ENCODE measurements around the gene CETN2. TPM values are rescaled to one million over a fixed set of nuclear protein-coding genes. Genes with fewer than 3 reads are reported as not detected.

Gene CETN2
- 10 to 100 TPM; 19.0 to 20.4 TPM for total RNA-seq

- intact Hi-C loops (cut with DNase I) = no loop called here
- Histone ChIP-seq H3K4me3 (peak within 1 kb of the TSS; percentile 60), H3K27me3 (no peaks in the 10 kb centered on the region), H3K4me1 (no peaks in the 10 kb centered on the region), H3K9me3 (no peaks in the 10 kb centered on the region), H3K36me3 (no peaks in the 10 kb centered on the region), H3K9ac (ENCODE audit: low read depth in 2 of 2, low read length in 2 of 2) (peak within 1 kb of the TSS; percentile 64 to 70), H3K27ac (no peak within 1 kb of the TSS)
- peak; percentile 94 for DNase-seq
- TF ChIP-seq CTCF (IDR thresholded peaks at IDR 0.05) = no peak
Observed at GRCh38 chrX:152830312-152831305, at the start of gene CETN2, which contains the start of gene NSDHL. Gene CETN2 (minus strand): TSS chrX:152830757. CDS start chrX:152830710, 47 bp downstream. Gene NSDHL (plus strand): TSS chrX:152831063. CDS start chrX:152846325, 15,262 bp downstream.

- Histone ChIP-seq H3K4me1 (no peaks in the 10 kb centered on the region), H3K9me3 (no peaks in the 10 kb centered on the region), H3K9ac (ENCODE audit: low read depth in 2 of 2, low read length in 2 of 2) (no peak overlapping the region), H3K36me3 (no peaks in the 10 kb centered on the region), H3K27me3 (no peaks in the 10 kb centered on the region), H3K4me3 (no peak overlapping the region), H3K27ac (no peak overlapping the region)
- intact Hi-C loops (cut with DNase I) = no loop called here
- TF ChIP-seq CTCF (IDR thresholded peaks at IDR 0.05) = no peak
- no peak for DNase-seq
Observed at GRCh38 chrX:152878976-152879755, 48.6 kb upstream of the CETN2 start.

DNA sequence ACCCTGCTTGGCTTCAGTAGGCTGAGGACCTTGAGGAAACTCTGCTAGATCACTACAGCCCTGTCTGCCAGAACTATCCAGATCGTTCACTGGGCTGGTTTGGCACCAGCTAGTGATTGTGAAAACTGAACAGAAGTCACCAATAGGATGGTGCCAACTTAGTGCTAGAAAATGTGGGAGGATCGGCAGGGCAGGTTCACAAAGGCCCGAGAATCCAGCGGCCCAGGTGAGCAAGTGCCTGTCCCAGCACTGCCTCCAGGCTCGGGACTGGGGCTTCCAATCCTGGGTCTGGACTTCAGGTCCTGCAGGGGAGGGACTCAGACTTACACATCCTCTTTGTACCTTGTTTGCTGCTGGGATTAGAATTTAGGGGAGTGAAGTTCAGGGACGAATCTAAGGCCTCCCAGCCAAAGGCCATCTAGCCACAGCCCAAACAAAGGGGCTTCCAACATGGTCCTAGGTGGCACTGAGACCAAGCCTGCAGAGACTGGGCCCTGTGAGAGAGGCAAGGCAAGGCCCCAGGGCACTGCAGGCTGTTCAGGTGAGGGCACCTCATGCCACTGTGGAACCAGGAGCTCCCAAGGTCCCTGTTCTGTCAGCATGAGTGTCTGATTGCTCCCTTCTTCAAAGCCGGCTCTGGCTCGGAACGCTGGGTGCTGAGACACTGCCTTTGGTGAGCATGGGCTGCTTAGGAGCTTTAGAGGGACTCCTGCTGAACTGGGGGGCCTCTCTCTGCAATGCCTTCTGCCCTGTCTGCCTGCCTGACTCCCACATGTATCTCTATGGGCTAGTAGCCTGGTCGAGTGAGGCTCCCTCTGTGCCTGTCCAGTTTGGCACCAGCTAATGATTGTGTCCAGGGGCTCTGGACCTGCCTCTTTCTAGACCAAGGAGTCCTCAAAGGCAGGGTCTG lies 46.6 kb upstream of the CETN2 start:
- Histone ChIP-seq H3K27me3 (no peaks in the 10 kb centered on the region), H3K36me3 (no peaks in the 10 kb centered on the region), H3K9me3 (no peaks in the 10 kb centered on the region), H3K4me1 (no peaks in the 10 kb centered on the region), H3K4me3 (no peak overlapping the region), H3K9ac (ENCODE audit: low read depth in 2 of 2, low read length in 2 of 2) (no peak overlapping the region), H3K27ac (no peak overlapping the region)
- intact Hi-C loops (cut with DNase I) = no loop called here
- TF ChIP-seq CTCF (IDR thresholded peaks at IDR 0.05) = no peak
- DNase-seq = no peak

- H3K9ac ChIP-seq (ENCODE audit: low read depth in 2 of 2, low read length in 2 of 2) = no peak overlapping the region
- H3K4me3 ChIP-seq = no peak overlapping the region
- H3K4me1 ChIP-seq = no peaks in the 10 kb centered on the region
- no peaks in the 10 kb centered on the region for H3K36me3 ChIP-seq
- H3K27me3 ChIP-seq = no peaks in the 10 kb centered on the region
- intact Hi-C loops (cut with DNase I) = no loop called here
- no peak for TF ChIP-seq CTCF (IDR thresholded peaks at IDR 0.05)
- H3K9me3 ChIP-seq = no peaks in the 10 kb centered on the region
- no peak overlapping the region for H3K27ac ChIP-seq
- DNase-seq = no peak
Observed at GRCh38 chrX:152873361-152873760, 42.8 kb upstream of the CETN2 start.

All from colonic mucosa (tissue), 4 donors.